GM21717 (cell line): ENCODE data around the gene IQCH.
"Not testable (repeated sequence)": the region's sequence is repeated elsewhere in the genome, so short reads cannot be mapped to it uniquely, and the experiment has no call there.

Source experiments
- ATAC-seq: cut with Tn5 transposase; IDR thresholded peaks from one replicate; pipeline ENCODE4 v1.9.1; 2021; ENCODE audit warnings: mild to moderate bottlenecking, moderate library complexity; ENCODE audit not compliant: unreplicated experiment

IQCH gene

DNA sequence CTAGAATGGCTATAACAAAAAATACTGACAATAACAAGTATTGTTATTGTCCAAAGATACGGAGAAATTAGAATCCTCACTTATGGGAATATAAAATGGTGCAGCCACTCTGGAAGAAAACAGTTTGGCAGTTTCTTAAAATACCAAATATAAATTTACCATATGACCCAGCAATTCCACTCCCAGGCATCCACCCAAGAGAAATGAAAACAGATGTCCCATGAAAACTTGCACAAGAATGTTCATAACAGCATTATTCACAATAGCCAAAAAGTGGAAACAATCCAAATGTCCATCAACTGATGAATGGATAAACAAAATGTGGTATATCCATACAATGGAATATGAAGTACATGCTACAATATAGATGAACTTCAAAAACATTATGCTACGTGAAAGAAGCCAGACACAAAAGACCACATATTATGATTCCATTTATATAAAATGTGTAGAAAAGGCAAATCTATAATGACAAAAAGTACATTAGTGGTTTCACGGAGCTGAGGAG is 9.6 kb upstream of the IQCH start:
- ATAC-seq, result no peak

GRCh38 chr15:67246606-67247005 is 8.0 kb upstream of the IQCH start:
- ATAC-seq, result not testable (repeated sequence)

DNA sequence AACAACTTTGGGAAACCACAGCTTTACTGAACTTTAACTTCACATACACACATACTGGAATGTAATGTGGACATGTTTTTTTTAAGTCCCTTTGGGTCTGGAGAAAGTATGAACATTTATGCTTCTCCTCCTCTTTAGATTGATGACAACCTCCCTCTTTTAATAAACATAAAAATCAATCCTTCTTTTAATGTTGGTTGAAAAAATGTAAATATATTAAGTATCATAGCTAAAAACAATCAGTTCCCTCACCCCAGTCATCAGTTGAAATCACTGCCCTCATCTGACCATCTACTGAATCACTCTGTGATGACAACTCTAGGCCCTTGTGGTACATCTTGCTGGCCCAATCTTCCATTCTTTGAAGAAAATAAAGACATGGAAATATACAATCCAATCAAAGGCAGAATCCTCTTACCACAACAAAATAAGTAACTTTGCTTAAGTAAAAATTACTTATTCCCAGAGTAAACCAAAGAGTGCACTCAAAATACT is 6.5 kb upstream of the IQCH start:
- no peak for ATAC-seq

- no peak for ATAC-seq
Measured at GRCh38 chr15:67249830-67250229, 4.8 kb upstream of the IQCH start.

DNA sequence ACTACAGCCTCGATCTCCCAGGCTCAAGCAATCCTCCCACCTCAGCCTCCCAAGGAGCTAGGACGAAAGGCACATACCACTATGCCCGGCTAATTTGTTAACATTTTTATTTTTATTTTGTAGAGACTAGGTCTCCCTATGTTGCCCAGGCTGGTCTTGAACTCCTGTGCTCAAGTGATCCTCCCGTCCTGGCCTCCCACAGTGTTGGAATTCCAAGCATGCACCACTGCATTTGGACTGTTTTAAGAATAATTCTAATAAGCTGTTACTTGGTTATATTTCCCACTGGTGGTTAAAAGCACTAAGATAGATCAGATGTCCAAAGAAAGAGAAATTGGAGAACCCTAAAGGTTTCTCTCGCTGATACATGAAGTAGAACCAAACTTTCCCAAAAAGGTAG is 3.3 kb upstream of the IQCH start:
- ATAC-seq, result no peak

DNA sequence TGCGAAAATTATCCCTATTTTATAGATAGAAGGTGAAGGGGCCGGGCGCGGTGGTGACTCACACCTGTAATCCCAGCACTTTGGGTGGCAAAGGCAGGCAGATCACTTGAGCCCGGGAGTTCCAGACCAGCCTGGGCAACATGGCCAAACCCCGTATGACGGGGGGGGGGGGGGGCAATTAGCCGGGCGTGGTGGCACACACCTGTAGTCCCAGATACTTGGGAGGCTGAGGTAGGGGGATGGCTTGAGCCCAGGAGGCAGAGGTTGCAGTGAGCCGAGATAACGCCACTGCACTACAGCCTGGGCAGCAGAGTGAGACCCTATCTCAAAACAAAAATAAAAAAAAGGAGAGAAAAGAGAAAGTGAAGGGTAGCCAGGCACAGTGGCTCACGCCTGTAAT is 1.5 kb upstream of the IQCH start:
- no peak for ATAC-seq

GRCh38 chr15:67253549-67254237 is 893 bp upstream of the IQCH start:
- no peak for ATAC-seq

GRCh38 chr15:67256051-67256450 is 1.5 kb downstream of the IQCH start:
- ATAC-seq, result no peak

DNA sequence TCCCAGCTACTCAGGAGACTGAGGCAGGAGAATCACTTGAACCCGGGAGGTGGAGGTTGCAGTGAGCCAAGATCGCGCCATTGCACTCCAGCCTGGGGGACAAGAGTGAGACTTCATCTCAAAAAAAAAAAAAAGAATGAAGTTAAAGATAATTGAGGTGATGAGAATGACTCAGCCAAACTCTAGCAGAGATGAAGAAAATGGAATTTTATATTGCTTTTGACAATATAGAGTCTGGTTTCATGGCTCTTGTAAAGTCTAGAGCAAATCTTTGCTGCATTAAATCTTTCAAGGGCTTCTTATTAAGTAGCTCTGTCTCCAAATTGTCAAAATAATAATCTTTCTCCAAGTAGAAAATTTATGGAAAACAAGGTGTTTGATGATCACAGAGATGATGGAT is 3.8 kb downstream of the IQCH start:
- not testable (repeated sequence) for ATAC-seq

- no peak for ATAC-seq
Measured at GRCh38 chr15:67259379-67259778, 4.8 kb downstream of the IQCH start.

- no peak for ATAC-seq
Measured at GRCh38 chr15:67259806-67260205, 5.2 kb downstream of the IQCH start.

GRCh38 chr15:67266870-67267269 is 12.3 kb downstream of the IQCH start:
- no peak for ATAC-seq

- no peak for ATAC-seq
Measured at GRCh38 chr15:67267440-67267839, 12.9 kb downstream of the IQCH start.

- ATAC-seq, result no peak
Measured at GRCh38 chr15:67267951-67268941, 13.7 kb downstream of the IQCH start.

DNA sequence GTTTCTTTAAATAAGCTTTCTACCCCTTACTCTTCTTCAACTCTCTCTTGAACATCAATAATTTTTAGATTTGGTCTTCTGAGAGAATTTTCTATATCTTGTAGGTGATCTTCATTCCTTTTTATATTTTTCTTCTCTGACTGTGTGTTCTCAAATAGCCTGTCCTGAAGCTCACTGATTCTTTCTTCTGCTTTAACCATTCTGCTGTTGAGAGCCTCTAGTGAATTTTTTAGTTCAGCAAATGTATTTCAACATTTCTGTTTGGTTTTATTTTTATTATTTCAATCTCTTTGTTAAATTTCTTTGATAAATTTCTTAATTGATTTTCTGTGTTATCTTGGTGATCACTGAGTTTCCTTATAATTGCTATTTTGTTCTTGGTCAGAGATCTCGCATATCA is 19.6 kb downstream of the IQCH start:
- no peak for ATAC-seq

GRCh38 chr15:67276666-67277065 is 22.1 kb downstream of the IQCH start:
- no peak for ATAC-seq

DNA sequence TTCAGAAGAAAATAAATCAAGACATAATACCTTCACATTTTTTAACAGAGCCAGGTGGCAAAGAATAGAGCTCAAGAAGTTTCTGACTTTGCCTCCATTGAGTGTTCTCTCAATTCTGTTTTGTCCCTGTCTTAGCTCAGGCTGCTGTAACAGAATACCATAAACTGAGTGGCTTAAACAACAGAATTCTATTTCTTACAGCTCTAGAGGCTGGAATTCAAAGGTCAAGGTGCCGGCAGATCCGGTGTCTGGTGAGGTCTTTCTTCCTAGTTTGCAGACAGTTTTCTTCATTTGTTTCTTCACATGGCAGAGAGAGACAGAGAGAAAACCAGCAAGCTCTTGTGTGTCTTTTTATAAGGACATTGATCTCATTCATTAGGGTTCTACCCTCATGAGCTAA is 25.6 kb downstream of the IQCH start:
- no peak for ATAC-seq

DNA sequence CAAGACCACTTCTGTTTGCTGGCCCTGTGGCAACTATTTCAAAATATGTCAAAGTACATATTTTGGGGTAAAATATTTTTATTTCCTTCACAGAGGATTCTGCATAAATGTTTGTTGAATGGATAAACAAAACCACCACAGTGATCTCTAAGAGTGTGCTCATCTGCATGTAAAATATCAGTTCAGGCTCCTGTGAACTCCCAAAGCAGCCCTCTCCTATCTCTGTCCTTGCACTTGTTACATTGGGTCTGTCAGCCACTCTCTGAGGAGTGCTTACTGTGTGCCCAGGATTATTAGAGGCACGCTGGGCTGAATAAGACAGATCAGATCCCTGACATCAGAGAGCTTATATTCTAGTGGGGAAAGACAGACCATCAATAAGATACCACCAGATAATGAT is 27.1 kb downstream of the IQCH start:
- no peak for ATAC-seq

DNA sequence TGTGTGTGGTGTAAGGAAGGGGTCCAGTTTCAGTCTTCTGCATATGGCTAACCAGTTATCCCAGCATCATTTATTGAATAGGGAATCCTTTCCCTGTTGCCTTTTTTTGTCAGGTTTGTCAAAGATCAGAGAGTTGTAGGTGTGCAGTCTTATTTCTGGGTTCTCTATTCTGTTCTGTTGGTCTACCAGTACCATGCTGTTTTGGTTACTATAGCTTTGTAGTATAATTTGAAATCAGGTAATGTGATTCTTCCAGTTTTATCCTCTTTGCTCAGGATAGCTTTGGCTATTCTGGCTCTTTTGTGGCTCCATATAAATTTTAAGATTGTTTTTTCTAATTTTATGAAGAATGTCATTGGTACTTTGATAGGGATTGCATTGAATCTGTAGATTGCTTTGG is 31.0 kb downstream of the IQCH start:
- ATAC-seq, result not testable (repeated sequence)

GRCh38 chr15:67286400-67286799 is 31.8 kb downstream of the IQCH start:
- ATAC-seq, result not testable (repeated sequence)

- no peak for ATAC-seq
Measured at GRCh38 chr15:67290319-67290718, 35.7 kb downstream of the IQCH start.

DNA sequence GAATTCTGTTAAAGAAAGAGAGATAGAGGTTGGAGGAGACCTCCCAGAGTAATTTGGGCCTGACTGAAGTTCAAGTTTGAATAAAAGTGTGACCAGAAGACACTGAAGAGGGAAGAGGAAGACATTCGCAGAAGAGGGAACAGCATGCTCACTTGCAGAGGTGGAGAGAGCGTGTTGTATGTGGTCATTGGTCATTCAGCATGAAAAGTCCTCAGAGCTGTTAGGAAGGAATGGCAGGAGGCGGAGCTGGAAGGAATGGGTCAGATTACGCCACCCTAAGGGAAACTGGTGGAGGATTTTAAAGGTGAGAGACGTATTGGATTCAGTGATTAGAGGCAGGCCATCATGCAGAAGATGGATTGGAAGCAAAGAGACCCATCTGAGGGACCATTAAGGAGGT is 41.6 kb downstream of the IQCH start:
- ATAC-seq, result no peak
